Body of pancreas (tissue), 4 donors: ENCODE results near the gene CREB3L2.

Experiments used
- POLR2A ChIP-seq, 3 donors: fragments of 450-650 bp; IDR thresholded peaks; one replicate each; pipeline ENCODE4 v1.6.1; 2016; ENCODE audit warnings: antibody characterized with exemption in 3 of 3, mild to moderate bottlenecking in 2 of 3
- TF ChIP-seq, protein P1 (sequence below), 7 experiments: fragments of 450-650 bp in 4 of 7; fragments of 200-600 bp in 3 of 7; sonication (generic) in 3 of 7; IDR thresholded peaks; one replicate each; pipeline ENCODE4 v1.5.1; 2016 to 2019; ENCODE audit warnings: antibody characterized with exemption in 7 of 7

GRCh38 chr7:137953043-137953664 lies 48.7 kb downstream of the CREB3L2 start:
- TF ChIP-seq, protein P1, sequence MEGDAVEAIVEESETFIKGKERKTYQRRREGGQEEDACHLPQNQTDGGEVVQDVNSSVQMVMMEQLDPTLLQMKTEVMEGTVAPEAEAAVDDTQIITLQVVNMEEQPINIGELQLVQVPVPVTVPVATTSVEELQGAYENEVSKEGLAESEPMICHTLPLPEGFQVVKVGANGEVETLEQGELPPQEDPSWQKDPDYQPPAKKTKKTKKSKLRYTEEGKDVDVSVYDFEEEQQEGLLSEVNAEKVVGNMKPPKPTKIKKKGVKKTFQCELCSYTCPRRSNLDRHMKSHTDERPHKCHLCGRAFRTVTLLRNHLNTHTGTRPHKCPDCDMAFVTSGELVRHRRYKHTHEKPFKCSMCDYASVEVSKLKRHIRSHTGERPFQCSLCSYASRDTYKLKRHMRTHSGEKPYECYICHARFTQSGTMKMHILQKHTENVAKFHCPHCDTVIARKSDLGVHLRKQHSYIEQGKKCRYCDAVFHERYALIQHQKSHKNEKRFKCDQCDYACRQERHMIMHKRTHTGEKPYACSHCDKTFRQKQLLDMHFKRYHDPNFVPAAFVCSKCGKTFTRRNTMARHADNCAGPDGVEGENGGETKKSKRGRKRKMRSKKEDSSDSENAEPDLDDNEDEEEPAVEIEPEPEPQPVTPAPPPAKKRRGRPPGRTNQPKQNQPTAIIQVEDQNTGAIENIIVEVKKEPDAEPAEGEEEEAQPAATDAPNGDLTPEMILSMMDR (IDR thresholded peaks at IDR 0.05), result no peak
- no peak for TF ChIP-seq POLR2A (IDR thresholded peaks at IDR 0.05)
